HG03469 (cell line): ENCODE measurements around the gene GSG1L.

Experiments used
- ATAC-seq: cut with Tn5 transposase; IDR thresholded peaks from one replicate; pipeline ENCODE4 v1.9.1; 2021; ENCODE audit warnings: mild to moderate bottlenecking, moderate library complexity, moderate number of reproducible peaks; ENCODE audit not compliant: unreplicated experiment

The GSG1L gene

DNA sequence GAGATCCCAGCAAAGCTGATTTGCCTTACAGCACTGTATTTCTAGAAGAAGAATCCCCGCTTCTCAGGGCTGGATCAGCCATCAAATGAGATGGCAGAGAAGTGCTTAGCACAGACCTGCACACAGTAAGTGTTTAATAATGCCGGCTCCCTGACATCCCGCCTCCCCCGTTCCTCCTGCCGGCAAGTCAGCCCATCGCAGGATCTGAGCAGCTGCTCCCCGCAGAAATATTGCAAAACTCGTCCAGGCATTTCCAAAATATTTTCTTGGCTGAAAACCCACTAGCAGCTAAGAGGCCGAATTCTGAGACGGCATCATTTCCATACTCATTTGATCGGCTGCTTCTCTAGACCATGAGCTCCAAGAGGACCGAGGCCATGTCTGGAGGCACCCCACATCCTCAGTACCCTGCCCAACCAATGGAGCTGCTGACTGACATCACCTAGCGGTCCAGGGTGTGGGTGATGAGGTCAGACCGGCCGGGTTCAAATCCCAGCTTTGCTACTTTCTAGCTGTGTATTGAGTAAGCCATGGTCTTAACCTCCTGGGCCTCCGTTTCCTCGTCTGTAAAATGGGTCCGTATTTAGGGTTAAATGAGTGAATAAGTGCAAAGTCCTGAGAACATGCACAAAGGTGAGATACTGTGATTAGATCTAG lies 262.1 kb downstream of the GSG1L start:
- ATAC-seq = no peak

- no peak for ATAC-seq
Observed at GRCh38 chr16:27800817-27801216, 262.7 kb downstream of the GSG1L start.

GRCh38 chr16:27799896-27800295 lies 263.6 kb downstream of the GSG1L start:
- ATAC-seq = no peak

- ATAC-seq = no peak
Observed at GRCh38 chr16:27798241-27798640, 265.3 kb downstream of the GSG1L start.

DNA sequence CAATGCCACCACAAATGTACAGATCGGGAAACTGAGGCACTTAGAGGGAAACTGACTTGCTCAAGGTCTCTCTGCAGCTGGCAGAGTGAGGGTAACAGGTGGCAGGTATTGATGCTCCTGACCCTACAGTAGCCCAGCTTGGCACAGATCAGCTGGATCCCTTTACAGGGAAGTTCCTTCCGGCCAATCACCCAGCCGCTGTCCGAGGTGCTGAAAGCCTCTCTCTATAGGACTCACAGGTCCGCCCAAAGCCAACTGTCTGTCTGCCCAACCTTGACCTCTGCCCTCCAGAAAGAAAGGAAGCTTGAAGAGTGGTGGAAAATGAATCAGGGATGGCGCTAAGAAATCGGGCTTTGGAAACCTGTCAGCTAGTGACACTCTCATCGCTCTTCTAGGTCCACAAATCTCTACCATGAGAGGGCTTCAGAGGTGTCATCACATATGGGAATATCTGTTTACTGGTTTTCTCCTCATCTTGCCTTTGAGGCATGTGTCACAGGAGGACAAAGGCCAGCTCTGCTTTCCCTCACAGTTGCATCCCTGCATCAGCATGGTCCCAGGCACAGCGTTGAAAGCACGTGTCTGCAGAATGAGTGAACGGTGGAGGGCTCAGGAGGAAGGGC lies 267.4 kb downstream of the GSG1L start:
- no peak for ATAC-seq

DNA sequence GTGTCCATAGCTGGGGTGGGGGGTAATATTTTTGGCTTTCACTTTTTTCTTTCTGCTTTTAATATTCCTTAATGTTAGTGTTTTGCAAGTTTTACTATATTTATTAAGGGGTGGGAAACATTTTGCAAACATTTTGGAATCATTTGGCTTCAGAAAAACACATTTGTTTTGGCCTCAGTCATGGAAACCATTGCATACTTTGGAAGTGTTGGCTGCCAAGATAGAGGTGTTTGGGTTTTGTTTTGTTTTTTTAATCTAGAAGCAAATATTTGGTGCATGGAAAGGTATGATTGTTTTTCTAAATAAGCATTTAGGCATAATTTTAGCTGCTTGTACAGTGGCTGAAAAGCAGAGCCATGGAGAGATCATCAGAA lies 270.3 kb downstream of the GSG1L start:
- no peak for ATAC-seq

- ATAC-seq = no peak
Observed at GRCh38 chr16:27792486-27793248, 270.8 kb downstream of the GSG1L start.

DNA sequence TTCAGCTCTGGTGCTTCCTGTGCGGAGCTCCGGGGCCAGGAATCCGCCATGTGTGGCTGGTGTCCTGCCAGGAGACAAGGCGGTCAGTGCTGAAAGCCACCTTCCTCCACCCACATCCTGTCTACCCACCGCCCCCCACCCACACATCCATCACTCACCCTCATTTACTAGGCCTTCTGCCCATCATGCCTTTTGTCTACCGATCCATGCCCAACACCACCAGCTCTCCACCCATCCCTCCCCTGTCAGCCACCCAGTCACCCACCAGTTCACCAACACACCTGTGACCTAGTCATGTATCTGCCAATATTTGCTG lies 272.2 kb downstream of the GSG1L start:
- no peak for ATAC-seq

DNA sequence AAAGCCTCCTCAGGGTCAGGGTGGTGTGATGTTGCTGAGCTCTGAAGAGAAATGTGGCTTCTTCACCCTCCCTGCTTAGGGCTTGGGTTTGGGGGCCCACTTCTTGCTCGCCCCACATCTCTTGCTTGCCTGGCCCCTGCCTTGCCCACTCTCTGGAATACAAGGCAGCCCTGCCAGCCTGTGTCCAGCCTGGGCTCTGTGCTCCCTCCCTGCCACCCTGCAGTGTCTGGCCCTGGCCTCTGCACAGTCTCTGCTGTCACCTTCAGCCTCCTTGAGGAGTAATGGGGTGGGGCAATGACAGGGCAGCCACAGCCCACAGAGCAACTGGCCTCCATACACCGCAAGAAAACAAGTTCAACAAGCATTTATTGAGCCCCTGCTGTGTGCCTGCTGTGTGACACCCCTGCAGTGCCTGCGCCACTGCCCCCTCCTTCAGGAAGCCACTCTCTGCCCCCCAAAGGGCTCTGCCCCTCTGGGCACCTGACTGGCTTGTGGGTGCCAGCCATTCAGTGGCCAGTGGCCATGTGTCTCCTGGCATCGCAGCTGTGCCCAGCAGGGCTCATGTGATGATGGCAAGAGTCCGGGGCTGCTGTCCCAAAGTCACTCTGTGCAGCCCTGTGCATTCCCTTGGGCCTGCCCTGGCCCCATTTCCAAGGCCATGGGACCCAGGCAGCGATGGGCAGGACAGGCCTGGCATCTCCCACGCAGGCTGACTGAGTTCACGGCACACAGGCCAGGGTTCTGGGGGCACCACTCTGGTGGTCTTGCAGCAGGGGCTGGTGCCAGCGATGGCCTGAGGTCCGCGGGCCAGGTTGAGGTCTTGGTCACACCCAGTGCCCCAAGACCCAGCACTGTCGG lies 272.7 kb downstream of the GSG1L start:
- no peak for ATAC-seq

DNA sequence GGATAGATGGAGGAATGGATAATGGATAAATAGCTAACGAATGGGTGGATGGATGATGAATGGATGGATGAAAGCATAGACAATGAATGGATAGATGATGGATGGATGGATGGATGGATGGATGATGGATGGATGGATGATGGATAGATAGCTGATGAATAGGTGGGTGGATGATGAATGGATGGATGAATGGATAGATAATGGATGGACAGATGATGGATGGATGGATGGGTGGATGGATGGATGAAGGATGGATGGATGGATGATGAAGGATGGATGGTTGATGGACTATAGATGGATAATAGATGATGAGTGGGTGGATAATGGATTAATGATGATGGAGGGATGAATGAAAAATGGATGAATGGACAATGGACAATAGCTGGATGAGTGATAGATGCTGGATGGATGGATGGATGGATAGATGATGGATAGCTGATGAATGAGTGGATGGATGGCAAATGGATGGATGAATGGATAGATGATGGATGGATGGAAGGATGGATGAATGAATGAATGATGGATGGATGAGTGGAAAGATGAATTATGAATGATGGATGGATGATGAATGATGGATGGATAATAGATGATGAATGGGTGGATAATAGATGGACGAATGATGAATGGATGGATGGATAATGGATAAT lies 273.8 kb downstream of the GSG1L start:
- no peak for ATAC-seq

GRCh38 chr16:27789150-27789549 lies 274.4 kb downstream of the GSG1L start:
- no peak for ATAC-seq

DNA sequence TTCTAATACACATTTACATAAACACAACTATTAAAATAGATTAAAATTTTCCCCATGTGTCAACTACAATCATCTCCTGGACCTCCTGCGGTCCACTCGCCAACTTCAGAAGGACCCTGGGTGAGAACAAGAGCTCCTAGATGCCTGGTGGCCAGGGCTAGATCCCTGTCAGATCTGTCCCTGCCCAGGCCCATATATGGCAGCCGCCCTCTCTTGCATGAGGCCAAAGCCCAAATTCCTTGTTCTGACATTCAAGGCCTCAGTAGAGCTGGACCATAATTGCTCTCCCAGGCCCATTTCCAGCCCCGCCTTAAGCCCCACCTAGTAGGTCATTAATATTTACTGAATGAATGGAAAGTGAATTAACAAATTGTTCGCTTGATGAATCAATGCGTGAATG lies 275.8 kb downstream of the GSG1L start:
- ATAC-seq = no peak

GRCh38 chr16:27786923-27787625 lies 276.4 kb downstream of the GSG1L start:
- no peak for ATAC-seq

- no peak for ATAC-seq
Observed at GRCh38 chr16:27786221-27786922, 277.1 kb downstream of the GSG1L start.

- ATAC-seq = no peak
Observed at GRCh38 chr16:27785307-27785678, 278.2 kb downstream of the GSG1L start.

- ATAC-seq = no peak
Observed at GRCh38 chr16:27784351-27785306, 278.9 kb downstream of the GSG1L start.

DNA sequence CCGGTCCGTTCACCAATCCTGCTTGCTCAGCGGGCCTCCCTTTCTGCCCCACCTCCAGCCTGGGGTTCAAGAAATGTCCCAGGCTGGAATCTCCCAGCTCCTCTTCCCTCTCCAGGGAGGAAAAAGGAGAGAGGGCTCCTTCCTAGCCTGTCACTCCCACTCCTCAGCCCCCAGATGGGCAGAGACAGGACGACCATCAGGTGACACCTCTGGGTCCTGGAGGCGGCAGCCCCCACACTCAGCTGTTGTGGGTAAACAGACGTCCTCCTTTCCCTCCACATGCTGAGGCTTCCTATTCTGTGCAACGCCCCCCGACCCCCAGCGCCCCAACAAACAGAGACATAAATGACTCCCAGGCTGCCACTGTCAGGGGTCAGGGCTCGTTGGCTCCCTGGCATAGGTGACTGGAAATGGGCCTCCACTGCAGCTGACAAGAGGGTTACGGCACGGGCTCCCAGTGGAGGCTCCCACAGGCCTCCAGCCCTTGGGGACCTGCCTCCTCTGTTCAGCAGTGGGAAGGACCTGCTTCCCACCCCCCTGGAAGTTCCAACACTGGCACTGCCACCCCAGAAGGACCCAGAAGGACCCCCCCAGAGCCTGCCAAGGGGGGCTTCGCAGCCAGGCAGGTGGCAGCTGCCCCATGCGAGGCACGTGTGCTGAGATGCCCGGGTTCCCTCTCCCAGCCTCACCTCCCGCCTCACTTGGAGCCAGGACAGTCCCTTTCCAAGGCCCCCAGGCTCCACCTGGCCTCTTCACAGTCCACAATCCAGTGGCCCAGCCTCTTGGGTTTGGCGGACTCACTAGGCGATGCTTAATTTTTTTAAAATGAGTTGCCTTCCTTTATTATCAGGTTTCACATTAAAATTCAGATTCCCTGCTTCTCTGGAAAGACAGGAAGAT lies 281.3 kb downstream of the GSG1L start:
- ATAC-seq = no peak

- no peak for ATAC-seq
Observed at GRCh38 chr16:27781195-27781524, 282.4 kb downstream of the GSG1L start.
